Measurements from ENCODE around the gene TSPEAR.

The TSPEAR gene

GRCh38 chr21:44730951-44731579 lies 19.7 kb upstream of the TSPEAR start:
- no peaks in the 10 kb centered on the region for H3K4me1 ChIP-seq (ENCODE audit: control insufficient read depth in 1 of 2, insufficient read depth in 2 of 2, low read length in 2 of 2)
- no peak overlapping the region for H3K27ac ChIP-seq (ENCODE audit: low read depth, low read length)
- peaks cover 0 to 12% of the 10 kb centered on the region in 2 donors for H3K27me3 ChIP-seq (ENCODE audit: control insufficient read depth in 1 of 2, insufficient read depth in 2 of 2, low read length in 2 of 2)
- H3K36me3 ChIP-seq (ENCODE audit: control insufficient read depth in 1 of 2, insufficient read depth in 2 of 2, low read length in 2 of 2): no peaks in the 10 kb centered on the region
- no peak overlapping the region for H3K4me3 ChIP-seq (ENCODE audit: low read depth in 1 of 2, low read length in 2 of 2)
- H3K9ac ChIP-seq (ENCODE audit: low read depth in 1 of 2, low read length in 2 of 2): no peak overlapping the region
- no peaks in the 10 kb centered on the region for H3K9me3 ChIP-seq (ENCODE audit: control insufficient read depth in 1 of 2, low read length in 2 of 2)

- Histone ChIP-seq H3K27me3 (ENCODE audit: control insufficient read depth in 1 of 2, insufficient read depth in 2 of 2, low read length in 2 of 2) (peaks cover 0 to 18% of the 10 kb centered on the region in 2 donors), H3K36me3 (ENCODE audit: control insufficient read depth in 1 of 2, insufficient read depth in 2 of 2, low read length in 2 of 2) (no peaks in the 10 kb centered on the region), H3K9me3 (ENCODE audit: control insufficient read depth in 1 of 2, low read length in 2 of 2) (no peaks in the 10 kb centered on the region), H3K27ac (ENCODE audit: low read depth, low read length) (no peak overlapping the region), H3K9ac (ENCODE audit: low read depth in 1 of 2, low read length in 2 of 2) (no peak overlapping the region), H3K4me1 (ENCODE audit: control insufficient read depth in 1 of 2, insufficient read depth in 2 of 2, low read length in 2 of 2) (no peaks in the 10 kb centered on the region), H3K4me3 (ENCODE audit: low read depth in 1 of 2, low read length in 2 of 2) (no peak overlapping the region)
Measured at GRCh38 chr21:44730028-44730395, 18.6 kb upstream of the TSPEAR start.

GRCh38 chr21:44729336-44730027 lies 18.1 kb upstream of the TSPEAR start:
- Histone ChIP-seq H3K36me3 (ENCODE audit: control insufficient read depth in 1 of 2, insufficient read depth in 2 of 2, low read length in 2 of 2) (no peaks in the 10 kb centered on the region), H3K27me3 (ENCODE audit: control insufficient read depth in 1 of 2, insufficient read depth in 2 of 2, low read length in 2 of 2) (peaks cover 0 to 18% of the 10 kb centered on the region in 2 donors), H3K9me3 (ENCODE audit: control insufficient read depth in 1 of 2, low read length in 2 of 2) (no peaks in the 10 kb centered on the region), H3K4me3 (ENCODE audit: low read depth in 1 of 2, low read length in 2 of 2) (no peak overlapping the region), H3K9ac (ENCODE audit: low read depth in 1 of 2, low read length in 2 of 2) (no peak overlapping the region), H3K27ac (ENCODE audit: low read depth, low read length) (no peak overlapping the region), H3K4me1 (ENCODE audit: control insufficient read depth in 1 of 2, insufficient read depth in 2 of 2, low read length in 2 of 2) (no peaks in the 10 kb centered on the region)

GRCh38 chr21:44728716-44729115 lies 17.3 kb upstream of the TSPEAR start:
- Histone ChIP-seq H3K9me3 (ENCODE audit: control insufficient read depth in 1 of 2, low read length in 2 of 2) (no peaks in the 10 kb centered on the region), H3K27ac (ENCODE audit: low read depth, low read length) (no peak overlapping the region), H3K9ac (ENCODE audit: low read depth in 1 of 2, low read length in 2 of 2) (no peak overlapping the region), H3K4me3 (ENCODE audit: low read depth in 1 of 2, low read length in 2 of 2) (no peak overlapping the region), H3K27me3 (ENCODE audit: control insufficient read depth in 1 of 2, insufficient read depth in 2 of 2, low read length in 2 of 2) (peaks cover 6 to 23% of the 10 kb centered on the region in 2 donors), H3K36me3 (ENCODE audit: control insufficient read depth in 1 of 2, insufficient read depth in 2 of 2, low read length in 2 of 2) (no peaks in the 10 kb centered on the region), H3K4me1 (ENCODE audit: control insufficient read depth in 1 of 2, insufficient read depth in 2 of 2, low read length in 2 of 2) (no peaks in the 10 kb centered on the region)

DNA sequence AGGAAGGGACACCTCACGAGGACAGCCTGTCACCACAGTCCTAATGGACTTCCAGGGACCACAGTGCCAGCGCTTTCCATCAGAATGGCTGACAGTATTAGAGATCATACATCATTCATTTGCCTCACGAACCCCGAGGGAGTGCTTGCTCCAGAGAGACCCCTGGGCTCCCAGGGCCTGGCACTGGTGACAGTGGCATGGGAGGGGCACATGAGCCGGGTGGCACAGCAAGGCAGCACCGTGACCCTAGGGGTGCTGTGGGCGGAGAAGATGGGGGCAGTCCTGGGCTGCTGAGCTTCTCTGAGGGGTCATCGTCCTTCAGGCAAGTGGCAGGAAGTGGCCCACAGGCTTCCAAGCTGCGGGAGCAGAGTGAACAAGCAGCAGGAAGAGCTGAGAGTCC lies 16.4 kb upstream of the TSPEAR start:
- Histone ChIP-seq H3K4me1 (ENCODE audit: control insufficient read depth in 1 of 2, insufficient read depth in 2 of 2, low read length in 2 of 2) (no peaks in the 10 kb centered on the region), H3K36me3 (ENCODE audit: control insufficient read depth in 1 of 2, insufficient read depth in 2 of 2, low read length in 2 of 2) (no peaks in the 10 kb centered on the region), H3K9ac (ENCODE audit: low read depth in 1 of 2, low read length in 2 of 2) (no peak overlapping the region), H3K27me3 (ENCODE audit: control insufficient read depth in 1 of 2, insufficient read depth in 2 of 2, low read length in 2 of 2) (peaks cover 15 to 32% of the 10 kb centered on the region in 2 donors), H3K27ac (ENCODE audit: low read depth, low read length) (no peak overlapping the region), H3K9me3 (ENCODE audit: control insufficient read depth in 1 of 2, low read length in 2 of 2) (no peaks in the 10 kb centered on the region), H3K4me3 (ENCODE audit: low read depth in 1 of 2, low read length in 2 of 2) (no peak overlapping the region)

DNA sequence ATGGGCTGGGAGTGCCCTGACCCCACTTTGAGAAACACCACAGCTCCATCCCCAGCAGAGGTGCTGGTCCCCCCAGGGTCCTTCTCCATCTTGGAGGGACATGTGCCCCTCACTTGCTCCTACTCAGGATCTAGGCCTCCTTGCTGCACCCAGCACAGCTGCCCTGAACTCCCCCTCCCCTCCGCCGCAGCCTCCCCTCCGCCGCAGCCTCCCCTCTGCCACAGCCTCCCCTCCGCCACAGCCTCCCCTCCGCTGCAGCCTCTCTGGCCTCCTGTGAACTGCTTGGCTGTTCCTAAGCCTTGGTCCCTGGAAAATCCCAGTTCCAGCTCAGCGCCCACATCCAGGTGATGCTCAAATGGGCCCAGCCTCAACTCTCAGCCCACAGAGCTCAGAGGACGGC lies 15.9 kb upstream of the TSPEAR start:
- Histone ChIP-seq H3K27me3 (ENCODE audit: control insufficient read depth in 1 of 2, insufficient read depth in 2 of 2, low read length in 2 of 2) (peaks cover 19 to 34% of the 10 kb centered on the region in 2 donors), H3K27ac (ENCODE audit: low read depth, low read length) (no peak overlapping the region), H3K9me3 (ENCODE audit: control insufficient read depth in 1 of 2, low read length in 2 of 2) (no peaks in the 10 kb centered on the region)

DNA sequence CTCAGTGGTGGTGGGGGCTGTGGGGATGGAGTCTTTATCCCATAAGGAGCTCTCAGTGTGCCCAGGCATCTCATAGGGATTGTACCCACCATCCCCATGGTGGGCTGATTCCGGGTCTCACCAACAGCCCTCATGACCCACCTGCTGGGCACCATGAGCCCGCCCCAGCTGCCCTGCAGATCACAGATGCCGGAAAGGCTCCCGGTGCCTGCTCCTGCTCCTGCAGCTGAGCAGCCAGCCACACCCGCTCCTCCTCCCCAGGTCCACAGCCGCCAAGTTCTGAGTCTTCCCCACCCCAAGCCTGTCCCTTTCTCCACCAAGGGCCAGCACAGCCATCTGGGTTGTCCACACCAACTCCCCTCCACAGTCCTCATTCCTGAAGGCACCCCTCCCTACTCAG lies 15.5 kb upstream of the TSPEAR start:
- Histone ChIP-seq H3K36me3 (ENCODE audit: control insufficient read depth in 1 of 2, insufficient read depth in 2 of 2, low read length in 2 of 2) (no peaks in the 10 kb centered on the region), H3K4me3 (ENCODE audit: low read depth in 1 of 2, low read length in 2 of 2) (no peak overlapping the region), H3K27me3 (ENCODE audit: control insufficient read depth in 1 of 2, insufficient read depth in 2 of 2, low read length in 2 of 2) (peaks cover 19 to 30% of the 10 kb centered on the region in 2 donors), H3K9me3 (ENCODE audit: control insufficient read depth in 1 of 2, low read length in 2 of 2) (no peaks in the 10 kb centered on the region), H3K4me1 (ENCODE audit: control insufficient read depth in 1 of 2, insufficient read depth in 2 of 2, low read length in 2 of 2) (no peaks in the 10 kb centered on the region), H3K27ac (ENCODE audit: low read depth, low read length) (no peak overlapping the region), H3K9ac (ENCODE audit: low read depth in 1 of 2, low read length in 2 of 2) (no peak overlapping the region)

More for the DNA sequence above, 15.9 kb upstream of the TSPEAR start:
- Histone ChIP-seq H3K36me3 (ENCODE audit: control insufficient read depth in 1 of 2, insufficient read depth in 2 of 2, low read length in 2 of 2) (no peaks in the 10 kb centered on the region), H3K9ac (ENCODE audit: low read depth in 1 of 2, low read length in 2 of 2) (no peak overlapping the region), H3K4me3 (ENCODE audit: low read depth in 1 of 2, low read length in 2 of 2) (no peak overlapping the region), H3K4me1 (ENCODE audit: control insufficient read depth in 1 of 2, insufficient read depth in 2 of 2, low read length in 2 of 2) (no peaks in the 10 kb centered on the region)

GRCh38 chr21:44724926-44725325 lies 13.6 kb upstream of the TSPEAR start:
- peaks cover 19 to 30% of the 10 kb centered on the region in 2 donors for H3K27me3 ChIP-seq (ENCODE audit: control insufficient read depth in 1 of 2, insufficient read depth in 2 of 2, low read length in 2 of 2)
- no peak overlapping the region for H3K4me3 ChIP-seq (ENCODE audit: low read depth in 1 of 2, low read length in 2 of 2)
- no peaks in the 10 kb centered on the region for H3K36me3 ChIP-seq (ENCODE audit: control insufficient read depth in 1 of 2, insufficient read depth in 2 of 2, low read length in 2 of 2)
- no peak overlapping the region for H3K27ac ChIP-seq (ENCODE audit: low read depth, low read length)
- H3K9ac ChIP-seq (ENCODE audit: low read depth in 1 of 2, low read length in 2 of 2): no peak overlapping the region
- no peaks in the 10 kb centered on the region for H3K4me1 ChIP-seq (ENCODE audit: control insufficient read depth in 1 of 2, insufficient read depth in 2 of 2, low read length in 2 of 2)
- no peaks in the 10 kb centered on the region for H3K9me3 ChIP-seq (ENCODE audit: control insufficient read depth in 1 of 2, low read length in 2 of 2)

DNA sequence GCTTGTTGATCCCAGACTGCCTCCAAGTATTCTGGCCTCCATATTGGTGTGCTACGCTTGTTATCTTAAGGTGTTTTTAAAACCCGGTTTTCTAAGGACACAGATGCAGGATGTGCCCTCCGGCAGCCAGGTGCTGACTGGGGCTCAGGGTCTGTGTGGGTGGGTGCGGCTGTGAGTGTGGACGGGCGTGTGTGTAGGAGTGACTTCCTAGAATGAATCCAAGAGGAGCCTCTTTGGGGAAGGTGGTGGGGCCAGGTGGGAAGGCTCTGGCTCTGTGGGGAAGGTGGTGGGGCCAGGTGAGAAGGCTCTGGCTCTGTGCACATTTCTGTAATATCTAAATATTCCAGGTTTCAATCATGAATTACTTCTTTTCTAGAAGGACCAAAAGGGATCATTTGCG lies 12.8 kb upstream of the TSPEAR start:
- Histone ChIP-seq H3K9ac (ENCODE audit: low read depth in 1 of 2, low read length in 2 of 2) (no peak overlapping the region), H3K27ac (ENCODE audit: low read depth, low read length) (no peak overlapping the region), H3K4me3 (ENCODE audit: low read depth in 1 of 2, low read length in 2 of 2) (no peak overlapping the region), H3K27me3 (ENCODE audit: control insufficient read depth in 1 of 2, insufficient read depth in 2 of 2, low read length in 2 of 2) (peaks cover 19 to 30% of the 10 kb centered on the region in 2 donors), H3K36me3 (ENCODE audit: control insufficient read depth in 1 of 2, insufficient read depth in 2 of 2, low read length in 2 of 2) (no peaks in the 10 kb centered on the region), H3K4me1 (ENCODE audit: control insufficient read depth in 1 of 2, insufficient read depth in 2 of 2, low read length in 2 of 2) (no peaks in the 10 kb centered on the region), H3K9me3 (ENCODE audit: control insufficient read depth in 1 of 2, low read length in 2 of 2) (no peaks in the 10 kb centered on the region)

DNA sequence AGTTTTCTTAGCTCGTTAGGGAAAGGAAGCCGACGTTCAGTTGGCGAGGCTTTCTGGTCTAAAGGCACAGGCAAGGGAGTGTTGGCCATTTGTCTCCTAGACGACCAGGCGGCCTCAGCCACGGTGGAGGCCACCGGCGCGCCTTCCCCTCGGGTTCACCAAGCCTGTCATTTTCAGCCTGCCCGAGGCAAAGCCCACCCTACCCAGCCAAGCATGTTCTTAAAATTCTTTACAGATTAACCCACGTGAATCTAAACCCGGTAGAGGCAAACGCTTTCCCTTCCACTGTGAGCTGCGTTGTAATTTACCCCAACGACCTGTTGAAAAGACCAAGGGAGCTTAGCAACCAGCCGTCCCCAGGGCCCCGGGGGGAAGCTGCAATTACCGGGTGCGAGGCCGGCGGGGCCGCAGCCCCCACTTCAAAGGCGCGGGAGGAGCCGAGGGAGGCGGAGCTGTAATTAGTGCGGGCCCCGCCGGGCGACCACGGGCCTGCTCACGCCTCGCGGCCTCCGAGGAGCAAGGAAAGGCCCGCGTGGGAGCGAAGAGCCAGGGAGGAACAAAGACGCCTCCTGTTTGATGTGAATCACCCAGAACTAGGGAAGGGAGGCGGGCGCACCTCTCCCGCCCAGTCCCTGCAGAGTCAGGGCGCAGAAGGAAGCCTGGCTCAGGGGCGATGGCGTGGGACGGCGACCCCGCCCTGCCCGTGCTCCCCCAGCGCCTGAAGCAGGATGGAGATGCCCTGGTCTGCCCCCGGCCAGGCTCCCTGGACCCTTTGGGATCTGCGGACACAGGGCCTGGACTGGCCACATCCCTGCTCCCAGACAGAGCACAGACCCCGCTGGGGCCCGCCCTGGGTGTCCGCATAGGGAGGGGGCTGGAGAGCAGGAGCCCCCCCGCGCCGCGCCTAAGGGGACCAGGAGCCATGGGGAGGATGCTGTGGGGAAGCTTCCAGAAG lies 12.1 kb upstream of the TSPEAR start:
- no peaks in the 10 kb centered on the region for H3K36me3 ChIP-seq (ENCODE audit: control insufficient read depth in 1 of 2, insufficient read depth in 2 of 2, low read length in 2 of 2)
- no peaks in the 10 kb centered on the region for H3K4me1 ChIP-seq (ENCODE audit: control insufficient read depth in 1 of 2, insufficient read depth in 2 of 2, low read length in 2 of 2)
- peaks cover 21 to 30% of the 10 kb centered on the region in 2 donors for H3K27me3 ChIP-seq (ENCODE audit: control insufficient read depth in 1 of 2, insufficient read depth in 2 of 2, low read length in 2 of 2)
- no peak overlapping the region for H3K9ac ChIP-seq (ENCODE audit: low read depth in 1 of 2, low read length in 2 of 2)
- no peak overlapping the region for H3K4me3 ChIP-seq (ENCODE audit: low read depth in 1 of 2, low read length in 2 of 2)
- H3K9me3 ChIP-seq (ENCODE audit: control insufficient read depth in 1 of 2, low read length in 2 of 2): no peaks in the 10 kb centered on the region
- H3K27ac ChIP-seq (ENCODE audit: low read depth, low read length): no peak overlapping the region
